Smooth muscle cell (in vitro differentiated cells): ENCODE results near the gene GANAB. TPM values are rescaled to one million over a fixed set of nuclear protein-coding genes. Genes with fewer than 3 reads are reported as not detected.
"Not testable (repeated sequence)": the region's sequence is repeated elsewhere in the genome, so short reads cannot be mapped to it uniquely, and the experiment has no call there.

Experiments used
- DNase-seq: peaks from one replicate; lab custom pipeline; 2025; ENCODE audit not compliant: unreplicated experiment; lab: John Stamatoyannopoulos, UW
- H2AFZ ChIP-seq: fragments of 200-600 bp; sonication (generic); 2 replicates; pipeline ENCODE4 v1.6.0; 2016; ENCODE audit warnings: antibody characterized with exemption, low read depth, mild to moderate bottlenecking
- H3F3A ChIP-seq: fragments of 200-600 bp; sonication (generic); 2 replicates; pipeline ENCODE4 v1.6.0; 2017; ENCODE audit warnings: antibody characterized with exemption, low read depth
- H3K27ac ChIP-seq: fragments of 200-600 bp; sonication (generic); 2 replicates; pipeline ENCODE4 v1.5.1; 2016; ENCODE audit warnings: low read depth, mild to moderate bottlenecking
- H3K27me3 ChIP-seq: fragments of 200-600 bp; sonication (generic); 2 replicates; pipeline ENCODE4 v1.6.1; 2016; ENCODE audit warnings: low read depth, mild to moderate bottlenecking
- H3K36me3 ChIP-seq: fragments of 200-600 bp; sonication (generic); 2 replicates; pipeline ENCODE4 v1.5.1; 2016; ENCODE audit warnings: low read depth
- H3K4me1 ChIP-seq: fragments of 200-600 bp; sonication (generic); 2 replicates; pipeline ENCODE4 v1.5.1; 2016; ENCODE audit warnings: low read depth
- H3K4me2 ChIP-seq: fragments of 200-600 bp; sonication (generic); 2 replicates; pipeline ENCODE4 v1.6.0; 2016; ENCODE audit warnings: mild to moderate bottlenecking
- H3K4me3 ChIP-seq: fragments of 200-600 bp; sonication (generic); 2 replicates; pipeline ENCODE4 v1.5.1; 2016; ENCODE audit warnings: mild to moderate bottlenecking
- H3K79me2 ChIP-seq: fragments of 200-600 bp; sonication (generic); 2 replicates; pipeline ENCODE4 v1.6.0; 2016; ENCODE audit warnings: low read depth, mild to moderate bottlenecking
- H3K9ac ChIP-seq: fragments of 200-600 bp; sonication (generic); 2 replicates; pipeline ENCODE4 v1.6.0; 2016; ENCODE audit warnings: low read depth
- H3K9me3 ChIP-seq: fragments of 200-600 bp; sonication (generic); replicated peaks from 2 replicates; pipeline ENCODE4 v1.5.1; 2016; ENCODE audit warnings: low read depth
- H4K20me1 ChIP-seq: fragments of 200-600 bp; sonication (generic); 2 replicates; pipeline ENCODE4 v1.6.0; 2016; ENCODE audit warnings: low read depth
- WGBS: methylation state at CpG from one replicate; pipeline ENCODE4 v1.1.7; 2016; ENCODE audit warnings: low lambda C conversion rate; 5-methylcytosine and 5-hydroxymethylcytosine counted together
- polyA plus RNA-seq: library from polyadenylated mRNA; unstranded; fragments of >200 nt; fragmentation: Nextera tagmentation; extraction: Ambion mirVana; gene quantifications from 2 replicates; pipeline ENCODE4 v1.2.1, GENCODE V29; 2016
- total RNA-seq: library from RNA; depleted of rRNA; stranded (reverse); fragments of >200 nt; gene quantifications from 2 replicates; pipeline ENCODE4 v1.2.3, GENCODE V29; 2014
- TF ChIP-seq, protein P1 (sequence below): fragments of 200-600 bp; sonication (generic); IDR thresholded peaks from 2 replicates; pipeline ENCODE4 v1.5.1; 2017; ENCODE audit warnings: borderline replicate concordance, mild to moderate bottlenecking, antibody characterized with exemption; ENCODE audit not compliant: insufficient read depth, poor library complexity, severe bottlenecking

GANAB gene
- total RNA-seq (176 and 186 TPM in 2 replicates), polyA plus RNA-seq (194 and 225 TPM in 2 replicates)

DNA sequence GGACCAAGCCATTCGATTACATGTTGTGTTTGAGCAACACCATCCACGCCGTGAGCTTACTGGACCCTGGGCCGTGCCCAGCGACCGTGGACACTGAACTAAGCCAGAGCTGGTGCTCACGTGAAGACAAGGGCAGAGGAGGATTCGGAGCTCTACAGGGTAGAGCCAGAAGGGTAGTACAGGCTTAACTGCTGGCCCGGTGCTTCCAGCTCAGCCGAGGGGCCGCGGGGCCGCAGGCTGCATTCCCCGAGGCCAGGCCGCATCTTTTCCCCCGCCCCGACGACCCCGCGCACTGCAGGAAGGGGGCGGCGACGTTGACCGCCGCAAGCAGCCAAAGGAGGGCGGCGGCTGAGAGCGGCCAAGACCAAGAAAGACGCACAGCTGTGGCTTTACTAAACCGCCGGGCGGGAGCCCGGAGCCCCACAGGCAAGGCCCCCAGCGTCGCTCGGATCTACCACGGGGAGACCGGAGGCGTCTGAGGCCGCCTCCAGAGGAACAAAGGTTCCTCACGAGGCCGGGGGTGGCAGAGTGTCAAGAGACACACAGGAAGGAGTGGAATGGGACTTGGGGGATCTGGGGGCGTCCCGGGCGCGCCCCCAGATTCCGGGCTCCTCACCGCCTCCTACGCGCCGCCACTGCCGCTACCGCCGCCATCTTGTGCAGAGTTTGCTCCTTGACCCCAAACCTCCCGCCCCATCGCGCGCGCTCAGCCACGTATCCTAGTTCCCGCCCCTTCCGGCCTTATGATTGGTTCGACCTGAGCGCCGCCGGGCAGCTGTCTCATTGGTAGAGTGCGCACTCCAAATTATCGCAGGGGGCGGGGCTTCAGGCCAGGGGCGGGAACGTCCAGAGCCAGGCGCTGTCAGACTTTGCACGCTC is at the start of gene GANAB:
Gene GANAB (minus strand): TSS at position 668 of the 879 bp plus-strand sequence. CDS start 14 bp downstream, at position 654.
- H3K36me3 ChIP-seq, result no peaks in the 10 kb centered on the region
- H3K4me3 ChIP-seq, result peak within 1 kb of the TSS; percentile 90
- H3K27ac ChIP-seq, result peak within 1 kb of the TSS; percentile 96
- peak within 1 kb of the TSS; percentile 99 for H3K9ac ChIP-seq
- 2% methylated on average over 56 of the region's 73 CpGs for WGBS
- no peaks in the 10 kb centered on the region for H3K27me3 ChIP-seq
- TF ChIP-seq, protein P1, sequence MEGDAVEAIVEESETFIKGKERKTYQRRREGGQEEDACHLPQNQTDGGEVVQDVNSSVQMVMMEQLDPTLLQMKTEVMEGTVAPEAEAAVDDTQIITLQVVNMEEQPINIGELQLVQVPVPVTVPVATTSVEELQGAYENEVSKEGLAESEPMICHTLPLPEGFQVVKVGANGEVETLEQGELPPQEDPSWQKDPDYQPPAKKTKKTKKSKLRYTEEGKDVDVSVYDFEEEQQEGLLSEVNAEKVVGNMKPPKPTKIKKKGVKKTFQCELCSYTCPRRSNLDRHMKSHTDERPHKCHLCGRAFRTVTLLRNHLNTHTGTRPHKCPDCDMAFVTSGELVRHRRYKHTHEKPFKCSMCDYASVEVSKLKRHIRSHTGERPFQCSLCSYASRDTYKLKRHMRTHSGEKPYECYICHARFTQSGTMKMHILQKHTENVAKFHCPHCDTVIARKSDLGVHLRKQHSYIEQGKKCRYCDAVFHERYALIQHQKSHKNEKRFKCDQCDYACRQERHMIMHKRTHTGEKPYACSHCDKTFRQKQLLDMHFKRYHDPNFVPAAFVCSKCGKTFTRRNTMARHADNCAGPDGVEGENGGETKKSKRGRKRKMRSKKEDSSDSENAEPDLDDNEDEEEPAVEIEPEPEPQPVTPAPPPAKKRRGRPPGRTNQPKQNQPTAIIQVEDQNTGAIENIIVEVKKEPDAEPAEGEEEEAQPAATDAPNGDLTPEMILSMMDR, result no peak
- DNase-seq, result peak; percentile 97
- H3F3A ChIP-seq, result peaks cover 3% of the 10 kb centered on the region
- no peaks in the 10 kb centered on the region for H3K4me1 ChIP-seq
- peak within 1 kb of the TSS; percentile 85 for H3K4me2 ChIP-seq
- H4K20me1 ChIP-seq, result peaks cover 6% of the 10 kb centered on the region
- H2AFZ ChIP-seq, result no peak within 1 kb of the TSS
- H3K9me3 ChIP-seq, result no peaks in the 10 kb centered on the region
- peaks cover 51% of the 10 kb centered on the region for H3K79me2 ChIP-seq

DNA sequence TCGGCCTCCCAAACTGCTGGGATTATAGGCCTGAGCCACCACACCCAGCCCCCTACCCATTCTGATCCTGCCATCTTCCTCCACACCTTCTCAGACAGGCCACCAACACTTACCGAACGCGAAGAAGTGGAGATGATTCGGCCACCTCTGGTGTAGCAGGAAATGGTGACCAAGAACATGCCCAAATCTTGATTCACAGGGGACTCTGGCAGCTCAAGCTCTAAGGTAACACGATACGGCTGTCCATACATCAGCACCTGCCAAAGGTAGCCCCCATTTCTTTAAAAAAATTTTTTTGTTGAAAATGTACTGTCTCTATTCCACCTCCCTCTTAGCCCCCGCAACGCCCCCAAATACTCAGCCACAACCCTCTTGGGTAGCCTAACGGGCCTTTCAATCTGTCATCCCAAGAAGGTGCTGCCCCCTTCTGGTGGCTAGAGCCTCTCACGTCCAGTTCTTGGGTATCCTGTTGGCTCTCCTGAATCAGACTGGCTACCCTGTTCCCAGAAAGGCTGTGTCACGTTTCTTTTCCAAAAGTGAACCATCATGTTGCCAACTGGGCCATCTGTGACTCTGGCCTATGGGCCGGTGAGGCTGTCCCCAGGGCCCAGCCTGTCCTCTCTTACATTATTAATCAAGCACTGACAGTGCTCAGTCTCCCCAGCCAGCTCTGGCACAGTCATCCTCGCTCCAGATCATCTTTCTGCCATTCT is 48.2 kb upstream of the GANAB start:
- H3K9ac ChIP-seq, result no peak overlapping the region
- no peaks in the 10 kb centered on the region for H3K36me3 ChIP-seq
- H3K9me3 ChIP-seq, result no peaks in the 10 kb centered on the region
- no peaks in the 10 kb centered on the region for H3K4me1 ChIP-seq
- H3K27me3 ChIP-seq, result no peaks in the 10 kb centered on the region
- no peaks in the 10 kb centered on the region for H3F3A ChIP-seq
- H3K79me2 ChIP-seq, result no peaks in the 10 kb centered on the region
- H3K27ac ChIP-seq, result no peak overlapping the region
- H2AFZ ChIP-seq, result no peak overlapping the region
- H4K20me1 ChIP-seq, result no peaks in the 10 kb centered on the region
- DNase-seq, result no peak
- no peak overlapping the region for H3K4me2 ChIP-seq
- H3K4me3 ChIP-seq, result no peak overlapping the region
- 72% methylated on average over 14 of the region's 14 CpGs for WGBS
- TF ChIP-seq, protein P1, result peak; percentile 71

DNA sequence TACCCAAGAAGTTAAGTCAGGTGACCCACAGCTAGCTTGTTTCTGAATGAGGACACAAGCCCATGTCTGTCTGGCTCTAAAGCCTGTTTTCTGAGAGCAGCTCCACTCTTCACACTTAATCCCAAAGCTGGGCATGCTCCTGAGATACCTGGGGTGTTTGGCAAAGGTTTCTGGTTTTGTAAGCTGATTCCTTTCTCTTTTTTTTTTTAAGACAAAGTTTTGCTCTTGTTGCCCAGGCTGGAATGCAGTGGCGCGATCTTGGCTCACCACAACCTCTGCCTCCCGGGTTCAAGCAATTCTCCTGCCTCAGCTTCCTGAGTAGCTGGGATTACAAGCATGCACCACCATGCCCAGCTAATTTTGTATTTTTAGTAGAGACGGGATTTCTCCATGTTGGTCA is 47.2 kb upstream of the GANAB start:
- not testable (repeated sequence) for H3K4me3 ChIP-seq, H3K4me1 ChIP-seq, H3K36me3 ChIP-seq, H3K9me3 ChIP-seq, H3K27ac ChIP-seq, H2AFZ ChIP-seq, DNase-seq, H3K9ac ChIP-seq, H3K4me2 ChIP-seq, H3F3A ChIP-seq, H3K27me3 ChIP-seq, H4K20me1 ChIP-seq, H3K79me2 ChIP-seq
- 91% methylated on average over 4 of the region's 4 CpGs for WGBS

GRCh38 chr11:62689421-62690183 is 43.2 kb upstream of the GANAB start, which contains the start of gene LRRN4CL:
TSS of gene LRRN4CL (minus strand) at chr11:62689530. CDS start at chr11:62688508, 1,022 bp downstream.
- no peak for DNase-seq
- H3K4me3 ChIP-seq, result no peak within 1 kb of the TSS
- TF ChIP-seq, protein P1, result no peak

More at GRCh38 chr11:62689421-62690183, 43.2 kb upstream of the GANAB start, which contains the start of gene LRRN4CL:
- Histone ChIP-seq H2AFZ (no peak within 1 kb of the TSS), H3K79me2 (no peaks in the 10 kb centered on the region), H3K4me1 (no peaks in the 10 kb centered on the region), H3K27me3 (no peaks in the 10 kb centered on the region), H3K27ac (no peak within 1 kb of the TSS), H3K9ac (no peak within 1 kb of the TSS), H3F3A (no peaks in the 10 kb centered on the region), H3K36me3 (no peaks in the 10 kb centered on the region), H3K9me3 (no peaks in the 10 kb centered on the region), H3K4me2 (no peak within 1 kb of the TSS), H4K20me1 (no peaks in the 10 kb centered on the region)
- WGBS, result 86% methylated on average over 11 of the region's 11 CpGs
